ENCODE measurements around the gene ADGRE3. TPM values are rescaled to one million over a fixed set of nuclear protein-coding genes. Genes with fewer than 3 reads are reported as not detected.

Gene ADGRE3, protein sequence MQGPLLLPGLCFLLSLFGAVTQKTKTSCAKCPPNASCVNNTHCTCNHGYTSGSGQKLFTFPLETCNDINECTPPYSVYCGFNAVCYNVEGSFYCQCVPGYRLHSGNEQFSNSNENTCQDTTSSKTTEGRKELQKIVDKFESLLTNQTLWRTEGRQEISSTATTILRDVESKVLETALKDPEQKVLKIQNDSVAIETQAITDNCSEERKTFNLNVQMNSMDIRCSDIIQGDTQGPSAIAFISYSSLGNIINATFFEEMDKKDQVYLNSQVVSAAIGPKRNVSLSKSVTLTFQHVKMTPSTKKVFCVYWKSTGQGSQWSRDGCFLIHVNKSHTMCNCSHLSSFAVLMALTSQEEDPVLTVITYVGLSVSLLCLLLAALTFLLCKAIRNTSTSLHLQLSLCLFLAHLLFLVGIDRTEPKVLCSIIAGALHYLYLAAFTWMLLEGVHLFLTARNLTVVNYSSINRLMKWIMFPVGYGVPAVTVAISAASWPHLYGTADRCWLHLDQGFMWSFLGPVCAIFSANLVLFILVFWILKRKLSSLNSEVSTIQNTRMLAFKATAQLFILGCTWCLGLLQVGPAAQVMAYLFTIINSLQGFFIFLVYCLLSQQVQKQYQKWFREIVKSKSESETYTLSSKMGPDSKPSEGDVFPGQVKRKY
- total RNA-seq (2021) (not detected in 2 replicates), Bru-seq, nascent RNA (percentile 0 among the genes with signal in this experiment), BruChase-seq, experiment 1, labeled RNA remaining after a 2-hour chase (percentile 0 among the genes with signal in this experiment), BruChase-seq, experiment 2, labeled RNA remaining after a 6-hour chase (percentile 3 among the genes with signal in this experiment)
- long read RNA-seq, result 0 reads

DNA sequence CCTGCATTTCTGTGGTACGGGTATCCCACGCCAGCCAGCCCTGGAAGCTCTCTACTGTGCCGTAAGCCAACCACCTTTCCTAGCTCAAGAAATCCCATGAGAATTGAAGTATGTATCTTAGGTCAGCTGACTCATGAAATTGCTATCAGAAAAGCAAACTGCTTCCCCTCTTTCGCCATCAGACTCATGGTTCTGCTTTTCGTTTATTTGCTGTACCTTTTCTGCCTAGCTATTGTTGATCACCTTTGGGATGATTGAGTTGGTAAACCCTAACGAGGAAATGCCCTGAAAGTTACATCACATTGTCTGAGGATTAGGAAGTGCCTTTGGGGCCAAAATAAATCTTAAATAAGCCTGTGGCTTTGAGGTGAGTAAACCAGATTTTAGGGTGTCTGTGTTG lies at the start of gene ADGRE3:
TSS of gene ADGRE3 (minus strand) at position 81 of the 400 bp plus-strand sequence. CDS start at position 7, 74 bp downstream.
- H3K27me3 ChIP-seq (replicated peaks; ENCODE audit: insufficient read depth, low read depth, low read length, poor library complexity), result peaks cover 50% of the 10 kb centered on the region
- DNase-seq (ENCODE audit: low spot score), result no peak
- no peak within 1 kb of the TSS for H3K4me3 ChIP-seq (ENCODE audit: low read depth, low read length, poor library complexity, severe bottlenecking)
- H3K4me1 ChIP-seq (ENCODE audit: insufficient read depth, low read length, poor library complexity, severe bottlenecking), result no peaks in the 10 kb centered on the region
- H3K9me3 ChIP-seq (ENCODE audit: low read depth, low read length, poor library complexity, severe bottlenecking), result peaks cover 2% of the 10 kb centered on the region
- no peak for TF ChIP-seq EZH2 (IDR thresholded peaks at IDR 0.05; ENCODE audit: borderline replicate concordance, low read depth, low read length, poor library complexity, severe bottlenecking)
- ChIA-PET CTCF (no interaction called here), POLR2A (ENCODE audit: low non-redundant PET) (no interaction called here)
- BruUV-seq (replicated peaks), result no TSS peak
- no peak within 1 kb of the TSS for H3K27ac ChIP-seq (ENCODE audit: low read depth, low read length, poor library complexity, severe bottlenecking)
- intact Hi-C loops (cut with micrococcal nuclease; ENCODE audit: unreplicated experiment), result no loop called here
- H3K36me3 ChIP-seq (ENCODE audit: insufficient read depth, low read length, poor library complexity, severe bottlenecking), result no peaks in the 10 kb centered on the region

DNA sequence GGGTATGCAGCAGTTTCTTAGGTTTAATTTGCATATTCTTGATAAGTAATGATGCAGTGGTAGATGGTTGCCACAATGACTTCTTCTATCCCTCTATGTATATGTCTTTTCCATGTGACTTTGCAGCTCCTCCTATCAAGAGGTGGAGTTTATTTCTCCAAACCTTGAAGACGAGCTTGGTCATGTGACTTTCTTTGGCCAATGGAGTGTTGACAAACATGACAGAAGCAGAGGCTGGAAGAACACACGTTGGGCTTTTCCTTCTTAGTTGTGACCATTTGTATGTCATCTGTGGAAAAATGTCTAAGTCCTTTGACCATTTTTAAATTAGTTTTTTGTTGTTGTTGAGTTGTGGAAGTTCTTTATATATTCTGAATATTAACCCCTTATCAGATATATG lies 47.5 kb upstream of the ADGRE3 start:
- Histone ChIP-seq H3K4me3 (ENCODE audit: low read depth, low read length, poor library complexity, severe bottlenecking) (no peak overlapping the region), H3K27ac (ENCODE audit: low read depth, low read length, poor library complexity, severe bottlenecking) (no peak overlapping the region), H3K4me1 (ENCODE audit: insufficient read depth, low read length, poor library complexity, severe bottlenecking) (no peaks in the 10 kb centered on the region), H3K36me3 (ENCODE audit: insufficient read depth, low read length, poor library complexity, severe bottlenecking) (peaks cover 30% of the 10 kb centered on the region), H3K27me3 (replicated peaks; ENCODE audit: insufficient read depth, low read depth, low read length, poor library complexity) (no peaks in the 10 kb centered on the region), H3K9me3 (ENCODE audit: low read depth, low read length, poor library complexity, severe bottlenecking) (peaks cover 47% of the 10 kb centered on the region)
- intact Hi-C loops (cut with micrococcal nuclease; ENCODE audit: unreplicated experiment), result no loop called here
- no TSS peak for BruUV-seq (replicated peaks)
- TF ChIP-seq EZH2 (IDR thresholded peaks at IDR 0.05; ENCODE audit: borderline replicate concordance, low read depth, low read length, poor library complexity, severe bottlenecking), result no peak
- TF ChIP-seq, protein P1, sequence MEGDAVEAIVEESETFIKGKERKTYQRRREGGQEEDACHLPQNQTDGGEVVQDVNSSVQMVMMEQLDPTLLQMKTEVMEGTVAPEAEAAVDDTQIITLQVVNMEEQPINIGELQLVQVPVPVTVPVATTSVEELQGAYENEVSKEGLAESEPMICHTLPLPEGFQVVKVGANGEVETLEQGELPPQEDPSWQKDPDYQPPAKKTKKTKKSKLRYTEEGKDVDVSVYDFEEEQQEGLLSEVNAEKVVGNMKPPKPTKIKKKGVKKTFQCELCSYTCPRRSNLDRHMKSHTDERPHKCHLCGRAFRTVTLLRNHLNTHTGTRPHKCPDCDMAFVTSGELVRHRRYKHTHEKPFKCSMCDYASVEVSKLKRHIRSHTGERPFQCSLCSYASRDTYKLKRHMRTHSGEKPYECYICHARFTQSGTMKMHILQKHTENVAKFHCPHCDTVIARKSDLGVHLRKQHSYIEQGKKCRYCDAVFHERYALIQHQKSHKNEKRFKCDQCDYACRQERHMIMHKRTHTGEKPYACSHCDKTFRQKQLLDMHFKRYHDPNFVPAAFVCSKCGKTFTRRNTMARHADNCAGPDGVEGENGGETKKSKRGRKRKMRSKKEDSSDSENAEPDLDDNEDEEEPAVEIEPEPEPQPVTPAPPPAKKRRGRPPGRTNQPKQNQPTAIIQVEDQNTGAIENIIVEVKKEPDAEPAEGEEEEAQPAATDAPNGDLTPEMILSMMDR (conservative IDR thresholded peaks at IDR 0.05; ENCODE audit: low read depth, low read length), result no peak
- CTCF ChIA-PET, result interaction anchor here (0.6 kb wide), 1 partner anchor 142 kb away, joined by 4 read pairs; no protein-coding TSS in a partner anchor
- DNase-seq (ENCODE audit: low spot score), result no peak
- POLR2A ChIA-PET (ENCODE audit: low non-redundant PET), result no interaction called here

DNA sequence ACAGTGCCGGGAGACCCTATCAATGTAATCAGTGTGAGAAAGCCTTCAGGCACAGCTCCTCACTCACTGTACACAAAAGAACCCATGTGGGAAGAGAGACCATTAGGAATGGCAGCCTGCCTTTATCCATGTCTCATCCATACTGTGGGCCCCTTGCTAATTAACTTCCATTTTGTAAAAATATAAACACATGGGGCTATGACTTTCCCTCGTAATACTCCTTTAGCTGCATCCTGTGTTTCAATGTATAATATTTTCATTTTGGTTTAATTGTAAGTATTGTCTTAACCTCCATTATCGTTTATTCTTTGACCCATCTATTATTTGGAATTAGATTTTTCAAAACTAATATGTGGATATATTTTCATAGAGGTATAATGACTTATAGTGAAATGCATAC lies 44.5 kb upstream of the ADGRE3 start:
- H3K4me1 ChIP-seq (ENCODE audit: insufficient read depth, low read length, poor library complexity, severe bottlenecking), result no peaks in the 10 kb centered on the region
- no peak for DNase-seq (ENCODE audit: low spot score)
- intact Hi-C loops (cut with micrococcal nuclease; ENCODE audit: unreplicated experiment), result no loop called here
- H3K27ac ChIP-seq (ENCODE audit: low read depth, low read length, poor library complexity, severe bottlenecking), result no peak overlapping the region
- ChIA-PET CTCF (no interaction called here), POLR2A (ENCODE audit: low non-redundant PET) (no interaction called here)
- H3K36me3 ChIP-seq (ENCODE audit: insufficient read depth, low read length, poor library complexity, severe bottlenecking), result peaks cover 41% of the 10 kb centered on the region
- no peaks in the 10 kb centered on the region for H3K27me3 ChIP-seq (replicated peaks; ENCODE audit: insufficient read depth, low read depth, low read length, poor library complexity)
- no peak overlapping the region for H3K4me3 ChIP-seq (ENCODE audit: low read depth, low read length, poor library complexity, severe bottlenecking)
- peaks cover 54% of the 10 kb centered on the region for H3K9me3 ChIP-seq (ENCODE audit: low read depth, low read length, poor library complexity, severe bottlenecking)
- no TSS peak for BruUV-seq (replicated peaks)
- no peak for TF ChIP-seq EZH2 (IDR thresholded peaks at IDR 0.05; ENCODE audit: borderline replicate concordance, low read depth, low read length, poor library complexity, severe bottlenecking)
- TF ChIP-seq, protein P1 (conservative IDR thresholded peaks at IDR 0.05; ENCODE audit: low read depth, low read length), result no peak
